ENCODE results near the gene COLGALT1.
A peak's percentile ranks its signal among the peaks of the same experiment; 100 is the strongest.
"Not testable (repeated sequence)": the region's sequence is repeated elsewhere in the genome, so short reads cannot be mapped to it uniquely, and the experiment has no call there.

The COLGALT1 gene

DNA sequence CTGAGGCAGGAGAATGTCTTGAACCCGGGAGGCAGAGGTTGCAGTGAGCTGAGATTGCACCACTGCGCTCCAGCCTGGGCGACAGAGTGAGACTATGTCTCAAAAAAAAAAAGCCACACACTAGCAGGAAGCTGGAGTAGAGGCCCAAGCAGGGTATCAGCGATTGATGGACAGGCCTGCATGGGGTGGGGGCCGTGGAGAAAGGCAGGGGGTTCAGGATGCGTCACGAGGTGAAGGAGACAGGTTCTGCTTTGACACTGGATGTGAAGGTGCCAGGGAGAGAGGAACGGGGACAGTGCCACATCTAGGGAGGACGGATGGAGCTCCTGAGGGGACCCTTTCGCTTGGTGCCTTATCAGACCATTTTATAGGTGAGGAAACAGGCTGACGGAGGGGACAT lies 7.1 kb downstream of the COLGALT1 start:
- DNase-seq: no peak

DNA sequence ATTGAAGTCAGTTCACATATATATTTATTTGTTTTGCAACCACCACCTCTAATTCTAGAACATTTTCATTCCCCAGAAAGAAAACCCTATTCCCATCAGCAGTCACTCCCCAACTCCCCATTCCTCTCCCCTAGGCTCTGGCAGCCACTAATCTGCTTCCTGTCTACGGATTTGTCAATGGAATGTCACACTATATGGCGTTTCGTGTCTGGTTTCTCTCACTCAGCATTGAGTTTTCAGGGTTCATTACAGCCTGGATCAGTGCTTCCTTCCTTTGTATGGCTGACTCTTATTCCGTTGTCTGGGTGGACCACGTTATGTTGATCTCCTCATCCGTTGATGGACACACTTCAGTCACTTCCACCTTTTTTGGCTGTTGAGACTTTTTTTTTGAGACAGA lies 9.3 kb downstream of the COLGALT1 start:
- no peak for DNase-seq

DNA sequence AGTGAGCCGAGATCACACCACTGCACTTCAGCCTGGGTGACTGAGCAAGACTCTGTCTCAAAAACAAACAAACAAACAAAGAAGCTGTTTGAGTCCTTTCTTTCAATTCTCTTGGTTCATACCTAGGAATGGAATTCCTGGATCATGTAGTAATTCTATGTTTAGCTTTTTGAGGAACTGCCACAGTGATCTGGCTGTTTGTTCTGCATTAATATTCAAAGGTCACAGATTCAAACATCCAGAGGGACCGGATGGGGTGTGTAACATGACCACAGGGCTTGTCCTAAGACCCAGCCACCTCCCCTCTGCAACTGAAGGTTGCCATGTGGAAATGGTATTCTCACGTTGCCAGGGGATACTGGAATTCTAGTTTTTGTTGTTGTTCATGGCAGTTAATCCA lies 10.2 kb downstream of the COLGALT1 start:
- no peak for DNase-seq

DNA sequence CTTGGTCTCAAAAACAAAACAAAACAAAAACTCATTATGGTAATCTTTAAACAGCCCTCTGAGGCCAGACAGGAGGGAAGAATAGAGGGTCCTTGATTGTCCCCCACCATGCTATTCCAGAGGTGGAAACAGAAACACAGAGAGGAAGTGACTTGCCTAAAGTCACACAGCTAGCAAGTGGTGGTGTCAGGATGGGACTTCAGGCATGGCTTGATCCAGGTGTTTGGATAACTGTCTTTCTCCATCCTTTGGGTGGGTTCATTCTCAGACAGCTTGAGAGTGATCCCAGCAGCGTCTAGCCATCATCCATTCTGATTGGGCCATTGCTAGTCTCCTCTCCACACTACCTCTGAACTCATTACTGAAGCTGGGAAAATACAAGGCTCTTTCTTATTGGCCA lies 12.5 kb downstream of the COLGALT1 start:
- DNase-seq: no peak

DNA sequence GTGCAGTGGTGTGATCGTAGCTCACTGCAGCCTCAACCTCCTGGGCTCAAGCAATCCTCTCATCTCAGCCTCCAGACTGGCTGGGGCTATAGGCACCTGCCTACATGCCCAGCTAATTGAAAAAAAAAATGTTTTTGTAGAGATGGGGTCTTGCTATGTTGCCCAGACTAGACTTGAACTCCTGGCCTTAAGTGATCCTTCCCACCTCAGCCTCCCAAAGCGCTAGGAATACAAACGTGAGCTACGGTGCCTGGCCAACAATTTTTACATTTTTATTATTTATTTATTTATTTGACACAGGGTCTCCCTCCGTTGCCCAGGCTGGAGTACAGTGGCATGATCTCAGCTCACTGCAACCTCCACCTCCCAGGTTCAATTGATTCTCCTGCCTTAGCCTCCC lies 14.8 kb downstream of the COLGALT1 start:
- DNase-seq: not testable (repeated sequence)

DNA sequence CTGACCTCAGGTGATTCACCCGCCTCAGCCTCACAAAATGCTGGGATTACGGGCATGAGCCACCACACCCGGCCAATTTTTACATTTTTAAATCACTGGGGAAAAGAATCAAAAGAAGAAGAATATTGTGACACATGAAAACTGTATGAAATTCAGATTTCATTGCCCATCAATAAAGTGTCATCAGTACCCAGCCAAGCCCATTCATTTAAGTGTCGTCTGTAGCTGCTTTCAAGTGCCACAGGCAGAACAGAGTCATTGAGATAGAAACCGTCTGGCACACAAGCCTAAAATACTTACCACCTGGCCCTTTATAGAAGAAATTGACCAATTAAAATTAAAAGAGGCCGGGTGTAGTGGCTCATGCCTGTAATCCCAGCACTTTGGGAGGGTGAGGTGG lies 15.3 kb downstream of the COLGALT1 start:
- DNase-seq: no peak

DNA sequence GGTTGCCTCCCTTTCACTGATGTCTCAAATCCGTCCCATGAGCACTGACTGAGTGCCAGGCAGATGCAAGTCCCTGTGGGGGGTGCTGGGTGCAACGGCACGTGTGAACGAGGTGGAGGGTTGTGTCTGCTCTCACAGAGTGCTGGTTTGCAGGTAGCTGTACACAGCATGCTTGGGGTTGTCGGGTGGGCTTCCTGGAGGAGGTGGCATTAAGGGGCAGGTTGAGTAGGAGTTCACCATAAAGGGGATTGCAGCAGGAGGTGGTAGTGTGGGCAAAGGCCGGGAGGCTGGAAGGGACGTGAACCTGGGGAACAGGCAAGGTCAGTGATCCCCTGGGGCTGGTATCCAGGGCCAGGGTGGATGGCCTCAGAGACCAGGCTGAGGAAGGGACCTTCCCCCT lies 17.2 kb downstream of the COLGALT1 start:
- no peak for DNase-seq

DNA sequence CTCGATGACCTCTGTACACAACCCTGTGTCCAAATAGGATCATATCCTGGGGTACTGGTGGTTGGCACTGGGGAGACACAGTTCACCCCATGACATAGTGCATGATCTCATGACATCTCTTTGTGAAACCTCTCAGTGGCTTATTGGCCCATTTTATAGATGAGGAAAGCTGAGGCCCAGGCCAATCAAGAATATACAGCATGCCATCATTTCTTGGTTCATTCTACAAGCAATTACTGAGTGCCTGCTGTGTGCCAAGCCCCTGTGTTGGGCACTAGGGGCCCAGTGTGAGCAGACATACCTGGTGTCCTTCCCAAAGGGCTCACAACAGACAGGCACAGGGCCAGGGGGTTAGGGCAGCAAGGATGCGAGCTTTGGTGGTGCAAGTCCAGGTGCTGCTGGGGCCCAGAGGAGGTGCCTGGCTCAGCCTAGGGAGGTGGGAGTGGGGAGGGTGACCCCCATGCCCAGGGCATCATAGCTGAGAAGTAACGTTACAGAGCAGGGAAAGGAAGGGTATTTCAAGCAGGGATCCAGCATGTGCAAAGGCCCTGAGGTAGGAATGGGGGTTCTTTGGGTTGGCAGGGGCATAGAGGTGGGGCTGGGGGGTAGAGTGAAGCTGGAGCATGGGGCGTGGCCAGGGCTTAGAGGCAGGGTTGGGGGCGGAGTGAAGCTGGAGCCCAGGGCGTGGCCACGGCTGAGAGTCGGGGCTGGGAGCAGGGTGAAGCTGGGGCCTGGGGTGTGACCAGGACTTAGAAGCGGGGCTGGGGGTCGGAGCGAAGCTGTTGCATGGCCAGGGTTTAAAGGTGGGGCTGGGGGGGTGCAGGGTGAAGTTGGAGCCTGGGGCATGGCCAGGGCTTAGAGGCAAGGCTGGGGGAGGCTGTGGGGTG lies 20.7 kb downstream of the COLGALT1 start:
- no peak for DNase-seq

DNA sequence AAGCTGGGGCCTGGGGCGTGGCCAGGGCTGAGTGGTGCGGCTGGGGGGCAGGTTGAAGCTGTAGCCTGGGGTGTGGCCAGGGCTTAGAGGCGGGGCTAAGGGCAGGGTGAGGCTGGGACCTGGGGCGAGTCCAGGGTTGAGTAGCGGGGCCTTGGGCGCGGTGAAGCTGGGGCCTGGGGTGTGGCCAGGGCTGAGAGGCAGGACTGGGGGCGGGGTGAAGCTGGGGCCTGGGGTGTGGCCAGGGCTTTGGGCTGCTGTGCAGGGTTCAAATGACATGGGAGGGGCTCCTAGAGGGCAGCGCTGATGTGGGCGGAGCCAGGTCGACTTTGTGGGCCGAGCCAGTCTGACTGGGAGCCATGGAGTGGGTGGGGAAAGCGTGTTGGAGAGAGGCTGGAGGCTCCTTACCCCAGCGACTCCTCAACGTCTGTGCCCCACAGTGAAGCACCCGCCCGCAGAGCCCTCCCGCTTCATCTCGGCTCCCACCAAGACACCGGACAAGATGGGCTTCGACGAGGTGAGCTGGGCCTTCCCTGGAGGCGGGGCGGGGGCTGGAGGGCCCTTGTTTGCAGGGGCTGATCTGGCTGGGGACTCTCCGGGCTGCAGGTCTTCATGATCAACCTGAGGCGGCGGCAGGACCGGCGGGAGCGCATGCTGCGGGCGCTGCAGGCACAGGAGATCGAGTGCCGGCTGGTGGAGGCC lies 21.5 kb downstream of the COLGALT1 start:
- peak; percentile 18 to 43 for DNase-seq

DNA sequence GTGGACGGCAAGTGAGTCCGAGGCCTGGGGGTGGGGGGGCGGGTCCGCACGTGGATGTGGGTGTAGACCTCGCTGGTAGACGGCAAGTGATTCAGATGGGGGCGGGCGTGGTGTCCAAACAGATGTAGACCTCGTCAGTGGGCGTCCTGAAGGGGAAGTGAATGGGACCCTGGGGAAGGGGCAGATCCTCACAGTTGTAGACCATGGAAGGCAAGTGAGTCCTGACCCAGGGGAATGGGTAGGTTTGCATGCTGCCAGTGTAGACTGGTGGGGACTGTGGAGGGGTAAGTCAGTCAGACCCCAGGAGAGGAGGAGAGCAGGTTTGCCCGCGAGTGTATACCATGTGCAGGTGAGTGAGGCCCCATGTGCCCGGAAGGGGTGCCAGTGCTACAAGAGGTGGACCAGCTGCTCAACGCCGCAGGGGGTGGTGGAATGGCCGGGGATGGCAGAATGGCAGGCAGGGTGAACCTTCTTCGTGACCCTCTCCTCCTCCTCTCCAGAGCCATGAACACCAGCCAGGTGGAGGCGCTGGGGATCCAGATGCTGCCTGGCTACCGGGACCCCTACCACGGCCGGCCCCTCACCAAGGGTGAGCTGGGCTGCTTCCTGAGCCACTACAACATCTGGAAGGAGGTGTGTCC lies 22.1 kb downstream of the COLGALT1 start:
- DNase-seq: no peak

DNA sequence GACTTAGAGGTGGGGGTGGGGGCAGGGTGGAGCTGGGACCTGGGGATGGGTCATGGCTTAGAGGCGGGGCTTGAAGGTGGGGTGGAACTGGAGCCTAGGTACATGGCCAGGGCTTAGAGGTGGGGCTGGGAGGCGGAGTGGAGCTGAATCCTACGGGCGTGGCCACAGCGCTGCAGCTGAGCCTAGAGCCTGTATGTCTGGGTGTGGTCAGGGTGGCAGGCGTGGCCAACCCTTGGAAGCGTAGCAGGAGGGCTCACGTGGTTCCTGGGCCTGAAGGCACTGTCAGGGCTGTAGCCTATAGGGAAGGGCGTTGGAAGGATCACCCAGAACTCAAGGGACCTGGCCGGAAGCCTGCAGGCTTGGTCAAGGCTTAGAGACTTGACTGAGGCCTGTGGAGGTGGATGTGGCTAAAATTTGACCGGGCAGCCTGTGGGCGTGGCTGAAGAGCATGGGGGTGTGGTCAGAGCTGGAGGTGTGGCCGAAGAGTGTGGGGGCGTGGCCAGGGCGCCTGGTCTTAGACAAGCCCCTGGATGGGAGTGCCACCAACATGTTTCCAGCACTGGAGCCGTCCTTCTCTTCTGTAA lies 24.3 kb downstream of the COLGALT1 start:
- DNase-seq: peak; percentile 38 to 43

DNA sequence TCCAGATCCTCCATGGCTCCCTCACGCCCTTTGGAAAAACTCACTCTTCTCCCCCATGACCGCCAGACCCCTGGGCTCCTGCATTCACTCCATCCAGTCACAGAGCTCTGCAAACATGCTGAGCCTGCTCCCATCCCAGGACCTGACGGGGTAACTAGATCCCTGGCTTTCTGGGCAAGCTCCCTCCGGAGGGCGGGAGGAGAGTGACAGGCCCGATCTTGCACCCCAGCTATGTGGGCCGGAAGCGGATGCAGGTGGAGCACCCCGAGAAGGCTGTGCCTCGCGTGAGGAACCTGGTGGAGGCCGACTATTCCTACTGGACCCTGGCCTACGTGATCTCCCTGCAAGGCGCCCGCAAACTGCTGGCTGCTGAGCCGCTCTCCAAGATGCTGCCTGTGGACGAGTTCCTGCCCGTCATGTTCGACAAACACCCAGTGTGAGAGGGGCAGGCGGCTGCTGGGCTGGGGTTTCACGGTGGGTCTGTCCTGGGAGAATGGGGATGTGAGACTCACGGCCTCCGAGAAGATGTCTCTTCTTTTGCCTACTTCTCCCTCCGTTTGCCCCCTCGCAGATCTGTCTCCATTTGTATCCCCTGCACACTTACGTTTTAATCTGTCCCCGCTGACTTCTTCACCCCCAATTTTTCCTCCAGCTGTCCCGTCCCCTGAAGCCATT lies 25.2 kb downstream of the COLGALT1 start:
- no peak for DNase-seq

DNA sequence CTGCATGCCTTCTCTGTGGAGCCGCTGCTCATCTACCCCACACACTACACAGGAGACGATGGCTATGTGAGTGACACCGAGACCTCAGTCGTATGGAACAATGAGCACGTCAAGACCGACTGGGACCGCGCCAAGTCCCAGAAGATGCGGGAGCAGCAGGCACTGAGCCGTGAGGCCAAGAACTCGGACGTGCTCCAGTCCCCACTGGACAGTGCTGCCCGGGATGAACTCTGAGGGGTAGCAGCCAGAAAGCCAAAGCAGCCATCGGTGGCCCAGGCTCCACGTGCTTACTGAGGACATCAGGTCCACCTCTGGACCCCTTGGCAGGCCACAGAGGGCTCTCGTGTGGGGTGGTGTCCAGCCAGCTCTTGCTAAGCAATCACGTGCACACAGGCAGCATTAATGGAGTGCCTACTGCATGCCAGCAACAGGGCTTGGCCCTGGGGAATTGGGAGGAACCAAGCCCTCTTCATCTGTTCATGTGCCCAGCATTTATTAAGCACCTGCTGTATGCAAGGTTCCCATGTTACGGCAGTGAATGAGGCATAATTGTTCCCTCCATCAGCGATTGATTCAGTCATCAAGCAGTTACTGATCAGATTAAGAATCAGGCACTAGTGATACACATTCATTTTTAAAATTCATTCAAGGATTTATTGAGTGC lies 25.9 kb downstream of the COLGALT1 start:
- no peak for DNase-seq

DNA sequence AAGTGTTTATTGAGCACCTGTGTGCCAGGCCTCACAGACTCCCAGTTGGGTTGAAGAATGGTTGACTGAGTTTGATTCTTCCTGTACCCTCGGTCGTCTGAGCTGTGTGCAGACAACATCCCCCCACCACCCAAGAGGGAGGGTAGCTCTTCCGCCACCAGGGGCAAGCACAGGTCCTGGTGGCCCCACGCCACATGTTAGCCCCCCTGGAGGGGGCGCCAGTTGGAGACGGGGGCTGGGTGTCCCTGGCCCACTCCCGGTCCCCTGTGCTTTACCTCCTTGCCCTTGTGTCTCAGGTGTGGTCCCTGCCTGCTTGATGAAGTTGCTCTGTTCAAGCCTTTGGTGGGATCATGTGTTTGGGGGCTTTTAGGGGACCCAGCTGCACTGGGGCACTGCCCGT lies 27.2 kb downstream of the COLGALT1 start:
- no peak for DNase-seq

DNA sequence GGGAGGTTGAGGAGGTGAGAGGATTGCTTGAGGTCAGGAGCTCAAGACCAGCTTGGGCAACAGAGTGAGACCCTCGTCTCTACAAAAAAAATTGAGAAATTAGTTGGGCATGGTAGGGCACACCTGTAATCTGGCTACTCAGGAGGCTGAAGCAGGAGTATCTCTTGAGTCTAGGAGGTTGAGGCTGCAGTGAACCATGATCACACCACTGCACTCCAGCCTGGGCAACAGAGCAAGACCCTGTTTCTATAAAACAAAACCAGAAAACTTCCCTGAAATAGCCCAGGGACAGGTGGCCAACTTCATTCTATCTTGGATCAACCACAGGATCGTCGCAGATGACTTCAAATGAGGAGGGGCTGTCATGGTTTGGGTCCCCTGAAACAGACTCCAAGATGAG lies 28.7 kb downstream of the COLGALT1 start:
- DNase-seq: no peak

DNA sequence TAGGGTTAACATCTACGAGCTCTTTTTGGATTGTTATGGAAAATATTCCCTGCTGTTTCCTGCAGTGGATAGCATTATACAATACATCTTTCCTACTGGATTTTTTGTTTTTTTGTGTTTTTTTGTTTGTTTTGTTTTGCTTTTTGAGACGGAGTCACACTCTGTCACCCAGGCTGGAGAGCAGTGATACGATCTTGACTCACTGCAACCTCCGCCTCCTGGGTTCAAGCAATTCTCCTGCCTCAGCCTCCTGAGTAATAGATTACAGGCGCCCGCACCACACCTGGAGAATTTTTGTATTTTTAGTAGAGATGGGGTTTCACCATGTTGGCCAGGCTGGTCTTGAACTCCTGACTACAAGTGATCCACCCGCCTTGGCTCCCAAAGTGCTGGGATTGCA lies 29.9 kb downstream of the COLGALT1 start:
- not testable (repeated sequence) for DNase-seq

DNA sequence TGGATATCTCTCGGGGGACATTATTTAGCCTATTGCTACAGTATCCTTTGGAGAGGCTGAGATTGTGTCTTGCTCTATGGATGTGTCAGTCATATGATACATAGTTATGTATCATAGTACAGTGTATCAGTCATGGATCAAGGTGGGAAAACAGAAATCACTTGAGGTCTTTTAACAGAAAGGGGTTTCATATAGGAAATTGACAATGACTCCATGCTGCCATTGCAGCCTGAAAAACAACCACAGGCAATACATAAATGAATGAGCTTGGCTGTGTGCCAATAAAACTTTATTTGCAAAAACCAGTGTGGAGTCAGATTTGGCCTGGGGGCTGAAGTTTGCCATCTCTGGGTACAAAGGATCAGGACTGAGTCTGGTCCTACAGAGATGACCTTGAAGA lies 35.4 kb downstream of the COLGALT1 start:
- DNase-seq: no peak

DNA sequence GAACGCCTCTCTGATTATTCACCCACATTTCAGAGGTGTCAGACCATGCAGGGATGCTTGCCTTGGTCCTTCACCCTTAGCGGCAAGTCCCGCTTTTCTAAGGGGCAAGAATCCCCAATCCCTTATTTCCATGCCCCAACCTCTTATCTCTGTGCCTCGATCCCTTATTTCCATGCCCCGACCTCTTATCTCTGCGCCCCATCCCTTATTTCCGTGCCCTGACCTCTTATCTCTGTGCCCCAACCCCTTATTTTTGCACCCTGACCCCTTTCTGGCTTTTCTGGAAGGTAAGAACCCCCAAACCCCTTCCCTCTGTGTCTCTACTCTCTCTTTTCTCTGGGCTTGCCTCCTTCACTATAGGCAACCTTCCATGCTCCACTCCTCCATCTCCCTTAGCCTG lies 38.8 kb downstream of the COLGALT1 start:
- DNase-seq: not testable (repeated sequence)

DNA sequence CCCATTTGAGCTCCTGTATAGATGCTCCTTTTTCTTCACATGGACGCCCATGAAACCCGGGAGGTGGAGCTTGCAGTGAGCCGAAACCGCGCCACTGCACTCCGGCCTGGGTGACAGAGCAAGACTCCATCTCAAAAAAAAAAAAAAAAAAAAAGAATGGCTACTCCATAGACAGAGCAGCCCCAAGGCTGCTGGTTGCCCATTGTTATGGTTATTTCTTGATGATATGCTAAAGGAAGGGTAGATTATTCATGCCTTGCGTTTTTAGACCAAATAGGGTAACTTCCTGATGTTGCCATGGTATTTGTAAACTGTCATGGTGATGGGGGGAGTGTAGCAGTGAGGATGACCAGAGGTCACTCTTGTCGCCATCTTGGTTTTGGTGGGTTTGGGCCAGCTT lies 42.6 kb downstream of the COLGALT1 start:
- DNase-seq: not testable (repeated sequence)

DNA sequence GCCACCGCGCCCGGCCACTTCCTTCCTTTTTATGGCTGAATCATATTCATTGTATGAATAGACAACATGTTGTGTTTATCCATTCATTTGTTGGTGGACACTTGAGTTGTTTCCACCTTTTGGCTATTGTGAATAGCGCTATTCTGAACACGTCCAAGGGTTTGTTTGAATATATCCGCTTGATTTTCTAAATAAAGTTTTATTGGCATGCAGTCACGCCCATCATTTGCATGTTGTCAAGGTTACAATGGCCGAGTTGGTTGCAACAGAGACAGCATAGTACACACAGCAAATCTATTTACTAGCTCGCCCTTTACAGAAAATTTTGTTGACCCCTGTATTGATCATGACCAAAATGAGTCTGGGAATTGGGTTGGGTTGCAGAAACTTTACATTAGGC lies 43.5 kb downstream of the COLGALT1 start:
- DNase-seq: no peak

DNA sequence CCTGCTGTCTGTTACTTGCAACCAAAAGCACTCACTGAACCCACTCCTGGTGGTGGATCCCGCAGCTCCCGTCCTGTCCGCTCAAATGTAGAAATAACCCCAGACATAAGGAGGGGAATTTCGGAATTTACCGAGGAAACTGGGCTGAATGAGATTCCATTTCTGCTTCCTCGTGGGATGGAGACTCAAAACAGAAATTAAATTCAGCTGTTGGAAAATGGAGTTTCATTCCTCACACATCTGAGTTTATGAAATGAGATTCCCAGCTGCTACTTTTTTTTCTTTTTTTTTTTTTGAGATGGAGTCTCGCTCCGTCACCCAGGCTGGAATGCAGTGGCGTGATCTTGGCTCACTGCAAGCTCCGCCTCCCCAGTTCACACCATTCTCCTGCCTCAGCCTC lies 44.3 kb downstream of the COLGALT1 start:
- no peak for DNase-seq

DNA sequence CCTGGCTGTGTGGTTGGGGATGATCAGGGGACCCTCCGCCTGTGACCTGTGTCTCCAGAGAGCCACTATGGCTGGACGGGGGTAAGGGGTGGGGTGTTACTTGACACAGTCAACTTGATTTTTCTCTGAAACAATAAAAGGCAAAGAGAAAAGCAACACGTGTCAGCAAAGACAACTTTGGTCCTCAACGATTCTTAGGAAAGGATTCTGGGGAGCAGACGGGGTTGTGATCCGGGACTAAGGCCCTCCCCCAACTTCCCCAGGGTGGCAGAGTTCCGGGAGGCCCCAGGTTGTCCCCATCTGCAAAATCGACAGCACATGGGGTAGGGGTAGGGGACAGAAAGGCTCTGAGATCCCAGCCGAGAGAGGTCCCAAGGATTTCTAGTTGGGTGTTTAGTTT lies 46.2 kb downstream of the COLGALT1 start:
- no peak for DNase-seq
